K562 (cell line): Measurements from ENCODE around the gene SYT3. TPM values are rescaled to one million over a fixed set of nuclear protein-coding genes. Genes with fewer than 3 reads are reported as not detected.

ENCODE experiments used
- polyA plus RNA-seq, 8 experiments: library from polyadenylated mRNA; depleted of rRNA in 4 of 8; stranded (reverse) in 5 of 8; unstranded in 3 of 8; fragments of >200 nt; fragmentation: Nextera tagmentation in 2 of 8; fragmentation: Illumina TruSeq in 1 of 8; extraction: Ambion mirVana in 2 of 8; extraction: Trizol in 1 of 8; gene quantifications; 2 replicates each; pipeline versions ENCODE4 v1.2.1 to v1.2.3, GENCODE V29; 2011 to 2014; ENCODE audit warnings: inconsistent platforms in 1 of 8, missing spikeins in 1 of 8
- total RNA-seq, 7 experiments: library from RNA; depleted of rRNA in 6 of 7; stranded (reverse); fragments of >200 nt in 6 of 7; fragmentation: Illumina TruSeq in 2 of 7; extraction: Trizol in 2 of 7; gene quantifications; 2 replicates each; pipeline versions ENCODE4 v1.2.1 to v1.2.3, GENCODE V29; 2011 to 2021; ENCODE audit warnings: low replicate concordance in 1 of 7
- TF ChIP-seq, protein P1 (sequence below), 2 experiments: fragments of 450-650 bp; formaldehyde crosslinking in 1 of 2; IDR thresholded peaks; 2 replicates each; pipeline versions ENCODE4 v1.4.0 to v1.6.1; 2014 to 2020; ENCODE audit warnings: mild to moderate bottlenecking in 2 of 2, borderline replicate concordance in 1 of 2, low read depth in 1 of 2

Gene SYT3
- total and polyA plus RNA-seq, 9 of the 15 experiments (the other 6 are each of a cell fraction or from before 2014, with no cell fraction given): 0.36 to 2.0 (median 0.54) TPM; not detected in 2

DNA sequence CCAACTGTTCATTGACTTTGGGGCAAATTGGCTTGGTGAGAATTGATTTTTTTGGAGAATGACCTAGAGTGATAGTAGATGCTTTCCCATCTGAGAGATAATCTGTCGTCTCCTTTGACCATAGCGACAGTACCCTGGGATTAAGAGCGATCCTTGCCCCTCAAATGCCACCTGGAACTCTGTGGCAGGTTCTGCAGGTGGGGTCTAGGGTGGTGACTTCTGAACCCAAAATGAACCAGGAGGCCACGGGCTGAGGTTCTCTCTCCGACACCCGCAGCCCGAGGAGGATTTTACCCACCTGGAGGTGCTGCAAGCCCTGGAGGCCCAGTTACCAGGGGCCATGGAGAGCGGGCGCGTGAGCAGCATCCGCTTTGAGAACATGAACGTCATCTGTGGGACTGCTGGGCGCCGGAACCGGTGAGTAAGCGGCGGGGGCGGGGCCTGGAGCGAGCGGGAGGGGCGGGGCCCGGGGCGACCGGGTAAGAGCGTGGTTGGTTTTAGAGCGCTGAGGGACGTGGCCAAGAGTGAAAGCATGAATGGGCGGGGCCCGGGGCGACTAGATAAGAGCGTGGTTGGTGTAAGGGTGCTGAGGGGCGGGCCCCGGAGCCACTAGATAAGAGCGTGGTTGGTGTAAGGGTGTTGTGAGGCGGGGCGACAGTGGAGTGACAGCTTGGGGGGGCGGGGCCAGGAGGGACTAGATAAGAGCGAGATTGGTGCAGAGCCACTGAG, 18.2 kb upstream of the SYT3 start (continued):
- TF ChIP-seq, protein P1, sequence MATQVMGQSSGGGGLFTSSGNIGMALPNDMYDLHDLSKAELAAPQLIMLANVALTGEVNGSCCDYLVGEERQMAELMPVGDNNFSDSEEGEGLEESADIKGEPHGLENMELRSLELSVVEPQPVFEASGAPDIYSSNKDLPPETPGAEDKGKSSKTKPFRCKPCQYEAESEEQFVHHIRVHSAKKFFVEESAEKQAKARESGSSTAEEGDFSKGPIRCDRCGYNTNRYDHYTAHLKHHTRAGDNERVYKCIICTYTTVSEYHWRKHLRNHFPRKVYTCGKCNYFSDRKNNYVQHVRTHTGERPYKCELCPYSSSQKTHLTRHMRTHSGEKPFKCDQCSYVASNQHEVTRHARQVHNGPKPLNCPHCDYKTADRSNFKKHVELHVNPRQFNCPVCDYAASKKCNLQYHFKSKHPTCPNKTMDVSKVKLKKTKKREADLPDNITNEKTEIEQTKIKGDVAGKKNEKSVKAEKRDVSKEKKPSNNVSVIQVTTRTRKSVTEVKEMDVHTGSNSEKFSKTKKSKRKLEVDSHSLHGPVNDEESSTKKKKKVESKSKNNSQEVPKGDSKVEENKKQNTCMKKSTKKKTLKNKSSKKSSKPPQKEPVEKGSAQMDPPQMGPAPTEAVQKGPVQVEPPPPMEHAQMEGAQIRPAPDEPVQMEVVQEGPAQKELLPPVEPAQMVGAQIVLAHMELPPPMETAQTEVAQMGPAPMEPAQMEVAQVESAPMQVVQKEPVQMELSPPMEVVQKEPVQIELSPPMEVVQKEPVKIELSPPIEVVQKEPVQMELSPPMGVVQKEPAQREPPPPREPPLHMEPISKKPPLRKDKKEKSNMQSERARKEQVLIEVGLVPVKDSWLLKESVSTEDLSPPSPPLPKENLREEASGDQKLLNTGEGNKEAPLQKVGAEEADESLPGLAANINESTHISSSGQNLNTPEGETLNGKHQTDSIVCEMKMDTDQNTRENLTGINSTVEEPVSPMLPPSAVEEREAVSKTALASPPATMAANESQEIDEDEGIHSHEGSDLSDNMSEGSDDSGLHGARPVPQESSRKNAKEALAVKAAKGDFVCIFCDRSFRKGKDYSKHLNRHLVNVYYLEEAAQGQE (IDR thresholded peaks at IDR 0.05; ENCODE audit: borderline replicate concordance): no peak
- TF ChIP-seq, protein P1 (CRISPR knock-in tag; IDR thresholded peaks at IDR 0.05; ENCODE audit: low read depth): peak; percentile 71; the same call in 1 of the 2 replicates
- TF ChIP-seq, all 486 proteins: peak for 111
